ENCODE data around the gene SLC35G6. TPM values are rescaled to one million over a fixed set of nuclear protein-coding genes. Genes with fewer than 3 reads are reported as not detected.

The SLC35G6 gene
- total RNA-seq, 1 donor from 2014 or later, result not detected

DNA sequence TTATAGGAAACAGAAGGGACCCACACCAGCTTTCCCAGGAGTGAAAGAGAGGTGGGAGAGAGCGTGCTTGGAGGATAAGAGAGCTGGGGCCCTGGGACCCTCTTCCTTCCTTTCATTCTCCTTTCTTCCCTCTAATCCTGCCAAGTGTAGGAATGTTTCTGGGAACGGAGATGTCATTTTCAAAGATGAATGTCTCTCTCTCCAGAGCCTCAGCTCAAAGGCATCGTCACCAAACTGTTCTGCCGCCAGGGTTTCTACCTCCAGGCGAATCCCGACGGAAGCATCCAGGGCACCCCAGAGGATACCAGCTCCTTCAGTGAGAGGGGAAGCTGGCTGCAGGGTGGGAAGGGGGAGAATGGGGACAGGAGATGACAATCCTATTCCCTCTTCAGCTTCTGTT is 40.0 kb upstream of the SLC35G6 start:
- intact Hi-C loops (cut with DNase I), result no loop called here
- Histone ChIP-seq H3K27ac (no peak overlapping the region), H3K27me3 (peaks cover 31% of the 10 kb centered on the region), H3K36me3 (no peaks in the 10 kb centered on the region), H3K4me3 (no peak overlapping the region), H3K4me1 (peaks cover 42% of the 10 kb centered on the region), H3K9me3 (no peaks in the 10 kb centered on the region)
- no peak for ATAC-seq
- TF ChIP-seq, protein P1, sequence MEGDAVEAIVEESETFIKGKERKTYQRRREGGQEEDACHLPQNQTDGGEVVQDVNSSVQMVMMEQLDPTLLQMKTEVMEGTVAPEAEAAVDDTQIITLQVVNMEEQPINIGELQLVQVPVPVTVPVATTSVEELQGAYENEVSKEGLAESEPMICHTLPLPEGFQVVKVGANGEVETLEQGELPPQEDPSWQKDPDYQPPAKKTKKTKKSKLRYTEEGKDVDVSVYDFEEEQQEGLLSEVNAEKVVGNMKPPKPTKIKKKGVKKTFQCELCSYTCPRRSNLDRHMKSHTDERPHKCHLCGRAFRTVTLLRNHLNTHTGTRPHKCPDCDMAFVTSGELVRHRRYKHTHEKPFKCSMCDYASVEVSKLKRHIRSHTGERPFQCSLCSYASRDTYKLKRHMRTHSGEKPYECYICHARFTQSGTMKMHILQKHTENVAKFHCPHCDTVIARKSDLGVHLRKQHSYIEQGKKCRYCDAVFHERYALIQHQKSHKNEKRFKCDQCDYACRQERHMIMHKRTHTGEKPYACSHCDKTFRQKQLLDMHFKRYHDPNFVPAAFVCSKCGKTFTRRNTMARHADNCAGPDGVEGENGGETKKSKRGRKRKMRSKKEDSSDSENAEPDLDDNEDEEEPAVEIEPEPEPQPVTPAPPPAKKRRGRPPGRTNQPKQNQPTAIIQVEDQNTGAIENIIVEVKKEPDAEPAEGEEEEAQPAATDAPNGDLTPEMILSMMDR (IDR thresholded peaks at IDR 0.05), result no peak
- no peak for DNase-seq

DNA sequence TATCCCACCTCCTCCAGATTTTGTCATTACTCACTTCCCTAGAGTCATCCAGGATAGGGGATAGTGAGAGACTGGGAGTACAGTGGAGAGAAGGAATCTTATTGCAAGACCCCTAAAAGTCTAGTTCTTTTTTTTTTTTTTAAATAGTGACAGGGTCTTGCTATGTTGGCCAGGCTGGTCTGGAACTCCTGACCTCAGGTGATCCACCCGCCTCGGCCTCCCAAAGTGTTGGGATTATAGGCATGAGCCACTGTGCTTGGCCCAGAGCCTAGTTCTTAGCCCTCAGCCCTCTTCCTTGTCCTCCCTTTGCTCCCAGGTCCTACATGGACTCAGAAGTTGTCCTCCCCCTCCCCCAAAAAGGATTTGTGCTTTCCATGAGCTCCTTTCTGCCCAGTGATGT is 39.1 kb upstream of the SLC35G6 start:
- H3K4me1 ChIP-seq, result peaks cover 35% of the 10 kb centered on the region

GRCh38 chr17:7443499-7444485 is 37.5 kb upstream of the SLC35G6 start:
- TF ChIP-seq, protein P1 (IDR thresholded peaks at IDR 0.05), result no peak
- Histone ChIP-seq H3K4me1 (peaks cover 20% of the 10 kb centered on the region), H3K27me3 (peaks cover 43% of the 10 kb centered on the region), H3K27ac (no peak overlapping the region), H3K36me3 (no peaks in the 10 kb centered on the region), H3K9me3 (no peaks in the 10 kb centered on the region), H3K4me3 (no peak overlapping the region)
- intact Hi-C loops (cut with DNase I), result no loop called here
- no peak for DNase-seq
- ATAC-seq, result no peak

More for the DNA sequence above, 39.1 kb upstream of the SLC35G6 start:
- ATAC-seq (no peak), DNase-seq (no peak)
- H3K36me3 ChIP-seq, result no peaks in the 10 kb centered on the region
- TF ChIP-seq, protein P1 (IDR thresholded peaks at IDR 0.05), result no peak
- no peak overlapping the region for H3K4me3 ChIP-seq
- peaks cover 40% of the 10 kb centered on the region for H3K27me3 ChIP-seq
- intact Hi-C loops (cut with DNase I), result no loop called here
- no peak overlapping the region for H3K27ac ChIP-seq
- H3K9me3 ChIP-seq, result no peaks in the 10 kb centered on the region

GRCh38 chr17:7444682-7445618 is 36.3 kb upstream of the SLC35G6 start, which contains the start of gene CHRNB1:
Gene CHRNB1 (plus strand): TSS chr17:7445061. CDS start chr17:7445128, 67 bp downstream.
- DNase-seq (peak; percentile 91), ATAC-seq (peak; percentile 93)
- no peaks in the 10 kb centered on the region for H3K36me3 ChIP-seq
- peaks cover 34% of the 10 kb centered on the region for H3K27me3 ChIP-seq
- TF ChIP-seq, protein P1 (IDR thresholded peaks at IDR 0.05), result peak; percentile 16
- H3K9me3 ChIP-seq, result no peaks in the 10 kb centered on the region
- H3K4me3 ChIP-seq, result peak within 1 kb of the TSS; percentile 46
- no peak within 1 kb of the TSS for H3K27ac ChIP-seq
- peaks cover 14% of the 10 kb centered on the region for H3K4me1 ChIP-seq
- intact Hi-C loops (cut with DNase I), result no loop called here

- no peaks in the 10 kb centered on the region for H3K9me3 ChIP-seq
- peaks cover 7% of the 10 kb centered on the region for H3K4me1 ChIP-seq
- TF ChIP-seq, protein P1 (IDR thresholded peaks at IDR 0.05), result no peak
- H3K27ac ChIP-seq, result no peak overlapping the region
- peak; percentile 54 for ATAC-seq
- H3K36me3 ChIP-seq, result no peaks in the 10 kb centered on the region
- H3K4me3 ChIP-seq, result peak overlapping the region; percentile 46
- intact Hi-C loops (cut with DNase I), result no loop called here
- no peak for DNase-seq
- H3K27me3 ChIP-seq, result peaks cover 28% of the 10 kb centered on the region
Observed at GRCh38 chr17:7445619-7445968, 35.7 kb upstream of the SLC35G6 start.
